Lower leg skin (tissue), 3 donors: ENCODE data around the gene AGPS.

ENCODE experiments used
- CTCF ChIP-seq, 3 donors: fragments of 450-650 bp; IDR thresholded peaks; one replicate each; pipeline ENCODE4 v1.5.1; 2016; ENCODE audit warnings: antibody characterized with exemption in 3 of 3, mild to moderate bottlenecking in 3 of 3, moderate library complexity in 2 of 3
- POLR2A ChIP-seq, 2 donors: fragments of 450-650 bp; IDR thresholded peaks; one replicate each; pipeline ENCODE4 v1.6.1; 2016 to 2017; ENCODE audit warnings: antibody characterized with exemption in 2 of 2, mild to moderate bottlenecking in 1 of 2, moderate library complexity in 1 of 2

- TF ChIP-seq CTCF (IDR thresholded peaks at IDR 0.05), result no peak
- TF ChIP-seq POLR2A (IDR thresholded peaks at IDR 0.05), result no peak
Measured at GRCh38 chr2:177406182-177406581, 13.6 kb downstream of the AGPS start.
